Upper lobe of left lung (tissue), 4 donors: Measurements from ENCODE around the gene LRRC51.

Experiments used
- CTCF ChIP-seq, 6 experiments: fragments of 450-650 bp in 4 of 6; fragments of 200-600 bp in 2 of 6; sonication (generic) in 2 of 6; IDR thresholded peaks; one replicate each; pipeline ENCODE4 v1.5.1; 2016 to 2019; ENCODE audit warnings: antibody characterized with exemption in 6 of 6
- EP300 ChIP-seq, 4 donors: sonication (generic); formaldehyde crosslinking; IDR thresholded peaks; one replicate each; pipeline ENCODE4 v1.5.1; 2017; ENCODE audit warnings: antibody characterized with exemption in 4 of 4, control low read depth in 2 of 4
- POLR2A ChIP-seq, 4 donors: fragments of 450-650 bp; IDR thresholded peaks; one replicate each; pipeline ENCODE4 v1.5.1; 2016 to 2017; ENCODE audit warnings: antibody characterized with exemption in 4 of 4, mild to moderate bottlenecking in 2 of 4
- POLR2AphosphoS5 ChIP-seq, 2 donors: sonication (generic); formaldehyde crosslinking; IDR thresholded peaks; one replicate each; pipeline ENCODE4 v1.5.1; 2017; ENCODE audit warnings: antibody characterized with exemption in 2 of 2

GRCh38 chr11:72072348-72072747 is 8.3 kb upstream of the LRRC51 start:
- TF ChIP-seq EP300 (IDR thresholded peaks at IDR 0.05) (no peak), POLR2A (IDR thresholded peaks at IDR 0.05) (no peak), CTCF (IDR thresholded peaks at IDR 0.05) (no peak), POLR2AphosphoS5 (IDR thresholded peaks at IDR 0.05) (no peak)
